Neural cell (in vitro differentiated cells): ENCODE results near the gene EXOC1L. TPM values are rescaled to one million over a fixed set of nuclear protein-coding genes. Genes with fewer than 3 reads are reported as not detected.

ENCODE experiments used
- H2AFZ ChIP-seq: fragments of 200-600, 300-800 bp; sonication (generic), shearing (Covaris generic); 2 replicates; pipeline ENCODE4 v1.6.0; 2014; ENCODE audit warnings: low read depth, mild to moderate bottlenecking, antibody characterized with exemption, low read length, moderate library complexity
- H3F3A ChIP-seq: fragments of 200-600 bp; shearing (Covaris generic); 2 replicates; pipeline ENCODE4 v1.6.1; 2016; ENCODE audit warnings: mild to moderate bottlenecking, moderate library complexity, mixed read lengths, antibody characterized with exemption, low read length; ENCODE audit not compliant: insufficient read depth, poor library complexity, severe bottlenecking
- H3K27ac ChIP-seq: fragments of 200-600, 300-800 bp; sonication (generic), shearing (Covaris generic); 2 replicates; pipeline ENCODE4 v1.5.1; 2014; ENCODE audit warnings: mild to moderate bottlenecking, low read length, moderate library complexity
- H3K27me3 ChIP-seq: fragments of 300-800, 200-600 bp; sonication (generic), shearing (Covaris generic); 2 replicates; pipeline ENCODE4 v1.6.0; 2014; ENCODE audit warnings: mild to moderate bottlenecking, low read depth, low read length, moderate library complexity; ENCODE audit not compliant: insufficient read depth
- H3K36me3 ChIP-seq: fragments of 300-800, 200-600 bp; sonication (generic), shearing (Covaris generic); 2 replicates; pipeline ENCODE4 v1.5.1; 2014; ENCODE audit warnings: mild to moderate bottlenecking, antibody characterized with exemption, low read length, moderate library complexity; ENCODE audit not compliant: insufficient read depth
- H3K4me2 ChIP-seq: fragments of 300-800, 200-600 bp; sonication (generic), shearing (Covaris generic); 2 replicates; pipeline ENCODE4 v1.6.0; 2014; ENCODE audit warnings: mild to moderate bottlenecking, low read length
- H3K4me3 ChIP-seq: fragments of 300-800, 200-600 bp; sonication (generic), shearing (Covaris generic); 2 replicates; pipeline ENCODE4 v1.5.1; 2014; ENCODE audit warnings: mild to moderate bottlenecking, low read length, moderate library complexity
- H3K79me2 ChIP-seq: fragments of 200-600 bp; shearing (Covaris generic); replicated peaks from 2 replicates; pipeline ENCODE4 v1.6.0; 2014; ENCODE audit warnings: mild to moderate bottlenecking, low read length, moderate library complexity; ENCODE audit not compliant: insufficient read depth
- H3K9ac ChIP-seq: fragments of 300-800, 200-600 bp; sonication (generic), shearing (Covaris generic); 2 replicates; pipeline ENCODE4 v1.6.1; 2016; ENCODE audit warnings: mild to moderate bottlenecking, low read length, mixed read lengths
- H3K9me2 ChIP-seq: fragments of 200-600 bp; shearing (Covaris generic); 2 replicates; pipeline ENCODE4 v1.6.1; 2016; ENCODE audit warnings: mild to moderate bottlenecking, low read length, mixed read lengths; ENCODE audit not compliant: insufficient read depth
- H3K9me3 ChIP-seq: fragments of 200-600, 300-800 bp; sonication (generic), shearing (Covaris generic); 2 replicates; pipeline ENCODE4 v1.6.1; 2016; ENCODE audit warnings: mild to moderate bottlenecking, mixed run types, low read length, moderate library complexity, mixed read lengths
- H4K20me1 ChIP-seq: fragments of 200-600 bp; shearing (Covaris generic); 2 replicates; pipeline ENCODE4 v1.6.1; 2016; ENCODE audit warnings: mild to moderate bottlenecking, mixed run types; ENCODE audit not compliant: insufficient read depth
- EP300 ChIP-seq: fragments of 450-650 bp; conservative IDR thresholded peaks from 2 replicates; pipeline ENCODE4 v1.6.1; 2014; ENCODE audit warnings: antibody characterized with exemption, mild to moderate bottlenecking, moderate library complexity; ENCODE audit not compliant: poor library complexity, severe bottlenecking
- EZH2 ChIP-seq: fragments of 200-600, 300-800 bp; shearing (Covaris generic), sonication (generic); IDR thresholded peaks from 2 replicates; pipeline ENCODE4 v1.6.1; 2014; ENCODE audit warnings: antibody characterized with exemption, low read length, borderline replicate concordance, mild to moderate bottlenecking; ENCODE audit not compliant: insufficient read depth, poor library complexity, severe bottlenecking
- MXI1 ChIP-seq: fragments of 450-650 bp; conservative IDR thresholded peaks from 2 replicates; pipeline ENCODE4 v1.6.1; 2014; ENCODE audit warnings: antibody characterized with exemption, mild to moderate bottlenecking; ENCODE audit not compliant: poor library complexity, severe bottlenecking
- POLR2AphosphoS5 ChIP-seq: IDR thresholded peaks from 2 replicates; pipeline ENCODE4 v1.6.1; 2012
- RAD21 ChIP-seq: fragments of 450-650 bp; conservative IDR thresholded peaks from 2 replicates; pipeline ENCODE4 v1.6.1; 2014; ENCODE audit warnings: antibody characterized with exemption, mild to moderate bottlenecking, moderate library complexity
- SMC3 ChIP-seq: fragments of 450-650 bp; conservative IDR thresholded peaks from 2 replicates; pipeline ENCODE4 v1.6.1; 2014; ENCODE audit warnings: antibody characterized with exemption, mild to moderate bottlenecking, moderate library complexity; ENCODE audit not compliant: poor library complexity
- TAF1 ChIP-seq: IDR thresholded peaks from 2 replicates; pipeline ENCODE4 v1.6.1; 2012; ENCODE audit warnings: low read depth
- polyA plus RNA-seq: library from polyadenylated mRNA; depleted of rRNA; stranded (reverse); fragments of >200 nt; gene quantifications from 2 replicates; pipeline ENCODE4 v1.2.3, GENCODE V29; 2014
- TF ChIP-seq, protein P1 (sequence below): IDR thresholded peaks from 2 replicates; pipeline ENCODE4 v1.6.1; 2012; ENCODE audit warnings: borderline replicate concordance
- TF ChIP-seq, protein P2 (sequence below): fragments of 450-650 bp; IDR thresholded peaks from 2 replicates; pipeline ENCODE4 v1.5.1; 2014; ENCODE audit warnings: antibody characterized with exemption, mild to moderate bottlenecking, moderate library complexity; ENCODE audit not compliant: poor library complexity, severe bottlenecking

Gene EXOC1L
- polyA plus RNA-seq, 1 donor from 2014 or later = not detected

DNA sequence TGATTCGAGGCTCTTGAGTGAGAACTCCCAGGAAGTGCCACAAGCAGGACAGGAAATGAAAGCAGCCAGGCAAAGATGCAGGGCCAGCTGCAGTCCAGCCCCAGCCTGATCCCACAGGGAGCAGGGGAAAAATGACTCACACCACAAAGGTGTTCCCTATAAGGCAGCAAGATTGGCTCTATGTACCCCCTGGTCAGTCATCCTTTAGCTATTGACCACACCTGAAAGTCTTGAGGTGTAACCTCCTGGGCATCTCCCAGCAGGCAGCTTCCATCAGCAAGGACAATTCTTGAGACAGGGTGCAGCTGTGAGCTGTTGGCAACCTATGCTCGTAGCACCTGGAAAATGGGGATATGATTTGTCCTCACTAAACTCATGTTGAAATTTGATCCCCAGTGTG is 27.9 kb upstream of the EXOC1L start:
- Histone ChIP-seq H3K4me3 (no peak overlapping the region), H3K4me2 (no peak overlapping the region), H4K20me1 (no peaks in the 10 kb centered on the region), H2AFZ (no peak overlapping the region), H3K79me2 (no peaks in the 10 kb centered on the region), H3K9me3 (no peaks in the 10 kb centered on the region), H3K9me2 (no peaks in the 10 kb centered on the region), H3K27ac (no peak overlapping the region), H3K9ac (no peak overlapping the region), H3K27me3 (no peaks in the 10 kb centered on the region), H3K36me3 (no peaks in the 10 kb centered on the region), H3F3A (no peaks in the 10 kb centered on the region)
- TF ChIP-seq TAF1 (no peak), EZH2 (no peak), POLR2AphosphoS5 (no peak), RAD21 (no peak), SMC3 (no peak), EP300 (no peak), MXI1 (no peak)
- TF ChIP-seq, protein P1, sequence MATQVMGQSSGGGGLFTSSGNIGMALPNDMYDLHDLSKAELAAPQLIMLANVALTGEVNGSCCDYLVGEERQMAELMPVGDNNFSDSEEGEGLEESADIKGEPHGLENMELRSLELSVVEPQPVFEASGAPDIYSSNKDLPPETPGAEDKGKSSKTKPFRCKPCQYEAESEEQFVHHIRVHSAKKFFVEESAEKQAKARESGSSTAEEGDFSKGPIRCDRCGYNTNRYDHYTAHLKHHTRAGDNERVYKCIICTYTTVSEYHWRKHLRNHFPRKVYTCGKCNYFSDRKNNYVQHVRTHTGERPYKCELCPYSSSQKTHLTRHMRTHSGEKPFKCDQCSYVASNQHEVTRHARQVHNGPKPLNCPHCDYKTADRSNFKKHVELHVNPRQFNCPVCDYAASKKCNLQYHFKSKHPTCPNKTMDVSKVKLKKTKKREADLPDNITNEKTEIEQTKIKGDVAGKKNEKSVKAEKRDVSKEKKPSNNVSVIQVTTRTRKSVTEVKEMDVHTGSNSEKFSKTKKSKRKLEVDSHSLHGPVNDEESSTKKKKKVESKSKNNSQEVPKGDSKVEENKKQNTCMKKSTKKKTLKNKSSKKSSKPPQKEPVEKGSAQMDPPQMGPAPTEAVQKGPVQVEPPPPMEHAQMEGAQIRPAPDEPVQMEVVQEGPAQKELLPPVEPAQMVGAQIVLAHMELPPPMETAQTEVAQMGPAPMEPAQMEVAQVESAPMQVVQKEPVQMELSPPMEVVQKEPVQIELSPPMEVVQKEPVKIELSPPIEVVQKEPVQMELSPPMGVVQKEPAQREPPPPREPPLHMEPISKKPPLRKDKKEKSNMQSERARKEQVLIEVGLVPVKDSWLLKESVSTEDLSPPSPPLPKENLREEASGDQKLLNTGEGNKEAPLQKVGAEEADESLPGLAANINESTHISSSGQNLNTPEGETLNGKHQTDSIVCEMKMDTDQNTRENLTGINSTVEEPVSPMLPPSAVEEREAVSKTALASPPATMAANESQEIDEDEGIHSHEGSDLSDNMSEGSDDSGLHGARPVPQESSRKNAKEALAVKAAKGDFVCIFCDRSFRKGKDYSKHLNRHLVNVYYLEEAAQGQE = no peak
- TF ChIP-seq, protein P2, sequence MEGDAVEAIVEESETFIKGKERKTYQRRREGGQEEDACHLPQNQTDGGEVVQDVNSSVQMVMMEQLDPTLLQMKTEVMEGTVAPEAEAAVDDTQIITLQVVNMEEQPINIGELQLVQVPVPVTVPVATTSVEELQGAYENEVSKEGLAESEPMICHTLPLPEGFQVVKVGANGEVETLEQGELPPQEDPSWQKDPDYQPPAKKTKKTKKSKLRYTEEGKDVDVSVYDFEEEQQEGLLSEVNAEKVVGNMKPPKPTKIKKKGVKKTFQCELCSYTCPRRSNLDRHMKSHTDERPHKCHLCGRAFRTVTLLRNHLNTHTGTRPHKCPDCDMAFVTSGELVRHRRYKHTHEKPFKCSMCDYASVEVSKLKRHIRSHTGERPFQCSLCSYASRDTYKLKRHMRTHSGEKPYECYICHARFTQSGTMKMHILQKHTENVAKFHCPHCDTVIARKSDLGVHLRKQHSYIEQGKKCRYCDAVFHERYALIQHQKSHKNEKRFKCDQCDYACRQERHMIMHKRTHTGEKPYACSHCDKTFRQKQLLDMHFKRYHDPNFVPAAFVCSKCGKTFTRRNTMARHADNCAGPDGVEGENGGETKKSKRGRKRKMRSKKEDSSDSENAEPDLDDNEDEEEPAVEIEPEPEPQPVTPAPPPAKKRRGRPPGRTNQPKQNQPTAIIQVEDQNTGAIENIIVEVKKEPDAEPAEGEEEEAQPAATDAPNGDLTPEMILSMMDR = no peak

DNA sequence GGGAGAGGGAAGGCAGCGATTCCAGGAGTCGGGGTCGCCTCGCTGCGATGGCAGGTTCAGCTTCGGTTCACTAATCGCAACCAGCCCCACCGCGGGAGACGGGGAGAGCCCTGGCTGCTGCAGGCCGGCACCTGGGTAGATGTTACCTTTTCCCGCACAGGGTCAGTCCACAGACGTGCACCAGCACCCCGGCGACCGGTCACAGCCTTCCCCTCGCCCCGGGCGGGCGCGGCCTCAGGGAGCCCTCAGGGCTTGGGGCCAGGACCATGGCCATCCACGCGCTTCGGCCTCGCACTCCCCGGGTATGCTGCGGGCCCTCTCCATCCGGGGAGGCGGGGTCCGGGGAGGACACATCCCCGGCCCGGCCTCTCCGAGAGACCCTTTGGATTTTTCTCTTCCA is 26.1 kb upstream of the EXOC1L start:
- no peak overlapping the region for H3K4me2 ChIP-seq
- H3F3A ChIP-seq = no peaks in the 10 kb centered on the region
- H3K9me3 ChIP-seq = no peaks in the 10 kb centered on the region
- no peak overlapping the region for H2AFZ ChIP-seq
- no peak overlapping the region for H3K9ac ChIP-seq
- no peak overlapping the region for H3K27ac ChIP-seq
- no peak overlapping the region for H3K4me3 ChIP-seq
- no peaks in the 10 kb centered on the region for H3K36me3 ChIP-seq
- no peaks in the 10 kb centered on the region for H3K27me3 ChIP-seq
- H3K9me2 ChIP-seq = no peaks in the 10 kb centered on the region
- H4K20me1 ChIP-seq = no peaks in the 10 kb centered on the region
- TF ChIP-seq, protein P1 = no peak
- TF ChIP-seq MXI1 = no peak
- no peak for TF ChIP-seq EP300
- TF ChIP-seq TAF1 = no peak
- TF ChIP-seq, protein P2 = no peak
- no peak for TF ChIP-seq EZH2
- no peak for TF ChIP-seq RAD21
- no peak for TF ChIP-seq SMC3
- H3K79me2 ChIP-seq = no peaks in the 10 kb centered on the region
